ENCODE results near the gene CHPF2. TPM values are rescaled to one million over a fixed set of nuclear protein-coding genes. Genes with fewer than 3 reads are reported as not detected.

CHPF2 gene, protein sequence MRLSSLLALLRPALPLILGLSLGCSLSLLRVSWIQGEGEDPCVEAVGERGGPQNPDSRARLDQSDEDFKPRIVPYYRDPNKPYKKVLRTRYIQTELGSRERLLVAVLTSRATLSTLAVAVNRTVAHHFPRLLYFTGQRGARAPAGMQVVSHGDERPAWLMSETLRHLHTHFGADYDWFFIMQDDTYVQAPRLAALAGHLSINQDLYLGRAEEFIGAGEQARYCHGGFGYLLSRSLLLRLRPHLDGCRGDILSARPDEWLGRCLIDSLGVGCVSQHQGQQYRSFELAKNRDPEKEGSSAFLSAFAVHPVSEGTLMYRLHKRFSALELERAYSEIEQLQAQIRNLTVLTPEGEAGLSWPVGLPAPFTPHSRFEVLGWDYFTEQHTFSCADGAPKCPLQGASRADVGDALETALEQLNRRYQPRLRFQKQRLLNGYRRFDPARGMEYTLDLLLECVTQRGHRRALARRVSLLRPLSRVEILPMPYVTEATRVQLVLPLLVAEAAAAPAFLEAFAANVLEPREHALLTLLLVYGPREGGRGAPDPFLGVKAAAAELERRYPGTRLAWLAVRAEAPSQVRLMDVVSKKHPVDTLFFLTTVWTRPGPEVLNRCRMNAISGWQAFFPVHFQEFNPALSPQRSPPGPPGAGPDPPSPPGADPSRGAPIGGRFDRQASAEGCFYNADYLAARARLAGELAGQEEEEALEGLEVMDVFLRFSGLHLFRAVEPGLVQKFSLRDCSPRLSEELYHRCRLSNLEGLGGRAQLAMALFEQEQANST
- total RNA-seq, result 34.4 and 41.7 TPM in 2 replicates

DNA sequence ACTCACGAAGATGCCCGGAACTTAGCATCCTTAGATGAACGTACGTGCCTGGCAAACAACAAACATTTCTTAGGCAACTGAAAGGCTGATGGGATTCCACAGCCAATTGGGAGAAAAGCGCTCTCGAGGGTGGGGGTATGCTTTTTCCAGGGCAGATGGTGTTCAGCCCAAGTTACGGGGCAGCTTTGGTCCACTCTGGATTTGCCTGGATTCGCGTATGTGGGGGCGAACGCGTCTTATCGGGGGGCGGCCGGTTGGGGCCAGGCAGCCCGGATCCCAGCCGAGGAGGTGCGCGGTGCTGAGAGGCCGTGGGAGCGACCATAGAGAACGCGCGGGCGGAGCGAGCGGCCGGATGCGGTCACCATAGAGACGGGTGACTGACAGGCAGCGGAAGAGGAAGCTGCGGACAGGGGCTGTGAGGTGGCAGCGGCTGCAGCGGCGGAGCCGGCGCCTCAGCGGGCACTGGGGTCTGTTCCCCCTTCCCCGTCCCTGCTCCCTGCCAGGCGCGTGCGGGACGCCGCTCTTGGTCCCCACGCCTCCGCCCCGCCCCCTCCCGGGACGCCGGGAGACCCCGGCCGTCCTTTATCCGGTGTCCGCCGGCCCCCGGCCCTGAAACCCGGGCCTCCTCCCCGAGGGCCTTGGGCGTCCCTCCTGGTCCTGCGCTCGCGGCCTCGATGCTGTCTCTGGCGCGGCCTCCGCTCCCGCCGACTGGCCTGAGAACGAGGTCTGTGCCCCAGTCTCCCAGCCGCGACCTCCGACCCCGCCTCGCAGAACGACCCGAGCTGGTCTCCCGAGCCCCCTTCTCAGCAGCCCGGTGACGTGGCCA, at the start of gene CHPF2:
TSS of gene CHPF2 (plus strand) at position 393 of the 826 bp plus-strand sequence. CDS start 1,529 bp downstream, outside the sequence.

DNA sequence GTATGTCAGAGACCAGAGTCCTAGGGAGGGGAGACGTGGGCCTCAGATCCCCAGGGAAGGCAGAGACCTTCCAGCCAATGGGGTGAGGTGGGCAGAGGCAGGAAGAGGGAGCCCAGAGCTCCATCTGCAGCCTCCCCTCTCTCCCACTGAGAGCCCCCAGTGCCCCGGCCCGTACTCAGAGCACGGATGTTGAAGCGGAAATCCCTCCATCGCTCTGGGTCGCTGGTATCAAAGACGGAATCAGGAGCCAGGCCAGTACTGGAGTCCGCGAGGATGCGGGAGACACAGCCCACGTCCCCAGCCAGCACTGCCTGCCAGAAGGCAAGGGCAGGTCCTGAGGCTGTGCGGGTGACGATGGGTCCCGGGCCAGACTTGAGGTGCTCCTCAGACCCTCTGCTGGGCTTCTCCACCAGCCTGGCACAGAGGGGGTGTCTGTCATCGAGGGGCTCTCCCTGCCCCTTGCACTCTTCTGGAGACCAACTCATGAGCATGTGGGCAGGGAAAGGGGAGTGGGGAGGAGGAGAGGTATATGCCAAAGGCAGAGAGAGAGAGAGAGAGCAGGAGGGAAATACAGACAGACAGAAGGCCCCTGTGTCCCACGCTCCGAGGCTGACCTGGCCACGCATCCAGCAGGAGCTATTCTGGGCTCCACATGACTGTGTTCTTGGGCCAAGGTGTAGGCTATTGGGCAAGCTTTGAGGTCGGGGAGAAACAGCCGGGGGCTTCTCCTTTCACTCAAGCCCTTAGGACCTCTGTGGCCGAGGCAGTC, 45.5 kb upstream of the CHPF2 start, which contains the start of gene ASB10:
TSS of gene ASB10 (minus strand) at position 611 of the 769 bp plus-strand sequence. CDS start at position 491, 120 bp downstream.

DNA sequence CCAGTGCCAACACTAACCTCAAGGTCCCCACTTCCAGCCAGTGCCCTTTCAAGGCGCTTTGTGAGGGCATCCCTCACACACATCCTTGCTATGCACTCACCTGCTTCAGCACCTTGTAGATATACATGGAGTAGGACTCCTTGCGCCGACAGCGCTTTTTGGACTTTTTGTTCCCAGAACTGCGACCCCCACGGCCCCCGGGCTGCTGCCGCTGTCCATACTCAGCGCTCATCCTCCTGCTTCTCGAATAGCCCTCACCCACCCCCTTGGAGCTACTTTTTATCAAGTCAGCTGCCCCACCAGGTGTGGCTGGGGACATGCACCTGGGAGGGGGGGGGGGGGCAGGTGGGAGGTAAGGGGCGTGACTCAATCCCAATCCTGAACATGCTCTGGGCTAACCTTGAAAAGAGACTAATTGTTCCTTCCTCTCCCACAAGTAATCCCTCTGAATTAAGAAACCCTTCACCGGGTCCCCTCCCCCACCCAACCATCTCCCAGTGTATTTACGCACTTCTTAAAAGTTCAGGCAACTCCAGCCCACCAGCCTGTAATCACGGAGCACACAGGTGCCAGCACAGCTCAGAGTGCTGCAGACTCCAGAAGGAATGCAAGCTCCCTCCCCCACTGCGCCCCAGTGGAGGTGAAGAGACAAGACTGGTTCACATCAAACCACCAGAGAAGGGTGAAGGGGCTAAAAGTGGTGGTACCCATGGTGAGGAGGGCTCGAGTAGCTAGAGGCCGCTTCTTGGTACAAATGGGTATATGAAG, 22.0 kb upstream of the CHPF2 start, which contains the start of gene H2BK1:
TSS of gene H2BK1 (minus strand) at position 402 of the 768 bp plus-strand sequence. CDS start at position 232, 170 bp downstream.

DNA sequence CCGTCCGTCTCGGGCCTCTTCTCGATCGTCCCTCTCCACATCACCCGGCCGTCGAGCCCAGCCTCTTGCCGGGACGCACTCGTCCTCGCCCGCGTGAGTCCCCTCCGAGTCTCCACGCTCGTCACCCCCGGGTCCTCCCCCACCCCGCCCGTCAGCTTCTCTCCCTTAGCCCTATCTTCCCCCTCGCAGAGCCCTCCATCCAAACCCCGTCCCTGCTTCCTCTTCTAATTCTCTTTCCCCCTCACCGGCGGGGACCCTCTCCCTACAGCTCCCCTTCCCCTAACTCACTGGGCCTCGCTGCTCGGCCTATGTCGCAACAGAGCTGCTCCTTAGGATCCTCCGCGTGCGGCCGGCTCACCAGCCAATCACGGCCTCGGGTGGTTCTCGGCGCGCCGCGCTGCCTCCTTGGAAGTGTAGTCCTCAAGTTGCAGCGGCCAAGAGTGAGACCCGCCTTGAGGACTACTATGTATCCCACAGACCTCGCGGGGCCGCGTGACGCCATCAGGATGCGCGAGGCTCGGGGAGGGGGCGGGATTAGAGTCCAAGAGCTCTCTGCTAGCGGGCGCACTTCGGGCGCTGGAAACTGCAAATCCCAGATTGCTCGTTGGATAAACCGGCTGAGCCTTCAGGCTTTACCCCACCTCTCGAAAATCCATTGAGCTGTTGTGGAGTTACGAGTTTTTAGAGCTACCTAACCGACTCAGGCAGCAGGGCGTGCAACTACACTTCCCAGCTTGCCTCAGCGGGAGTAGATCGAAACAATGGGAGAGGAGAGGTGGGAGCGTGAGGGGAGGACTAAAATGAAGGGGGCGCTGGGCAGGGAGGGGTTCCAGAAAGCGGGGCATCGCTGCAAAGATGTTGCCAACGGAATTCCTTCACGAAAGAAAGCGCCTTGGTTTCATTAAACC, 5.2 kb upstream of the CHPF2 start, which contains the start of gene ABCF2:
TSS of gene ABCF2 (minus strand) at position 331 of the 908 bp plus-strand sequence. CDS start 747 bp downstream, outside the sequence.

DNA sequence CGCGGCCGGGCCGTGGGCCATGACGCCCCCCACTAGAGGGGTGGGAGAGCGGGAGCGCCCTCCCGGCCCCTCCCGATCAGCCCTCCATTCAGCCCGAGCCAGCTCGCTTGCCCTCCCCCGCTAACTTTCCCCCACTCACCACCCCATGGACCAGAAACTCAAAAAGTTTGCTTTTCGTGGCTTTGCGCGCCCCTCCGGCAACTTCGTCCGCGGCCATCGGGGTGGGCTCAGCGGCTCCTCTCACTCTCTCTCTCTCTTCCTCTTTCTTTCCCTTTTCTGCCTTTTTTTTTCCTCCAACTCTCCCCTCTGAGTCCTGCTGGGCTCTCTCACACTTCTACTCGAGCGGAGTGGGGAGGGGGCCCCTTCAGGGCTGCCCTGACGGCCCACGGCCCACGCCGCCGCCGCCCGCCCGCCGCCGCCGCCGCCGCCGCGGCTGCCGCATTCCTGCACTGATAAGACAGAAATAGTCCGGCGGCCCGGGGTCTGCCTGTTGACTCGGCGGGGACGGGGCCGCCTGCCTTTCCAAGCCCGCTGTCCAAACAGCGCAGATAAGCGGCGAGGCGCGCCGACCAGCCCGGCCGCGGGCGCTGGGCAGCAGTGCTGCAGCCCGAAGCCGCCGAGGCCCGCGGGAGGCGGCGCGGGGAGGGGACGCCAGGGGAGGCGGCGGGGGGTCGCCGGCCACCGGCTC, 16.2 kb downstream of the CHPF2 start, which contains the start of gene SMARCD3:
TSS of gene SMARCD3 (minus strand) at position 349 of the 688 bp plus-strand sequence. CDS start at position 217, 132 bp downstream.

Other genes with a start within 250 kb of the CHPF2 start
- gene NOS3, start 241.5 kb upstream of the CHPF2 start, total RNA-seq, result 1.8 and 3.7 TPM in 2 replicates
- 0.04 and 0.08 TPM in 2 replicates for gene ATG9B, start 208.0 kb upstream of the CHPF2 start, total RNA-seq
- 53.4 and 60.7 TPM in 2 replicates for gene ABCB8, start 204.0 kb upstream of the CHPF2 start, total RNA-seq
- 1.8 TPM in 1 of 2 replicates, not detected in the other for gene ASIC3, start 184.0 kb upstream of the CHPF2 start, total RNA-seq
- gene CDK5, start 174.6 kb upstream of the CHPF2 start, total RNA-seq, result 10.3 and 12.2 TPM in 2 replicates
- gene SLC4A2, start 172.9 kb upstream of the CHPF2 start, total RNA-seq, result 31.7 and 54.8 TPM in 2 replicates
- 55.7 and 59.6 TPM in 2 replicates for gene FASTK, start 151.7 kb upstream of the CHPF2 start, total RNA-seq
- 61.8 and 62.5 TPM in 2 replicates for gene TMUB1, start 149.0 kb upstream of the CHPF2 start, total RNA-seq
- gene AGAP3, start 146.0 kb upstream of the CHPF2 start, total RNA-seq, result 64.6 and 79.7 TPM in 2 replicates
- not detected in 2 replicates for gene GBX1, start 64.8 kb upstream of the CHPF2 start, total RNA-seq
- gene ASB10, start 45.2 kb upstream of the CHPF2 start, total RNA-seq, result not detected in 2 replicates
- gene H2BK1, start 22.0 kb upstream of the CHPF2 start, total RNA-seq, result not detected in 2 replicates
- 44.9 and 69.0 TPM in 2 replicates for gene ABCF2, start 5.3 kb upstream of the CHPF2 start, total RNA-seq
- 7.8 and 8.8 TPM in 2 replicates for gene SMARCD3, start 16.2 kb downstream of the CHPF2 start, total RNA-seq
- gene NUB1, start 109.3 kb downstream of the CHPF2 start, total RNA-seq, result 26.8 and 26.9 TPM in 2 replicates
- gene WDR86, start 177.6 kb downstream of the CHPF2 start, total RNA-seq, result 0.08 TPM in 2 replicates
- gene CRYGN, start 207.7 kb downstream of the CHPF2 start, total RNA-seq, result not detected in 2 replicates

All from hair follicular keratinocyte (primary cell).